ENCODE data around the gene MNT.

GRCh38 chr17:2427215-2427614 is 26.4 kb upstream of the MNT start:
- TF ChIP-seq CTCF (IDR thresholded peaks at IDR 0.05) (no peak), POLR2A (IDR thresholded peaks at IDR 0.05) (no peak)

Measured in Peyer's patch (tissue), 4 donors.